Activated CD8-positive, alpha-beta T cell treated with anti-CD3 and anti-CD28 coated beads for 36 hours (primary cell): ENCODE results near the gene ANKUB1. TPM values are rescaled to one million over a fixed set of nuclear protein-coding genes. Genes with fewer than 3 reads are reported as not detected.
"Not testable (repeated sequence)": the region's sequence is repeated elsewhere in the genome, so short reads cannot be mapped to it uniquely, and the experiment has no call there.

ENCODE experiments used
- ATAC-seq: fragments of 200-7000 bp; cut with Tn5 transposase; one replicate; pipeline ENCODE4 v1.10.0; 2021; ENCODE audit warnings: mild to moderate bottlenecking, moderate library complexity
- CTCF ChIA-PET: fragments of 350-600 bp; sonication (Branson Sonifier 250); formaldehyde crosslinking; loops from one replicate; lab custom pipeline; 2021; ENCODE audit warnings: antibody characterized with exemption; lab: Charles Lee
- POLR2A ChIA-PET: fragments of 350-600 bp; sonication (Branson Sonifier 250); formaldehyde crosslinking; loops from one replicate; lab custom pipeline; 2021; ENCODE audit warnings: antibody characterized with exemption; lab: Charles Lee
- DNase-seq: peaks from one replicate; pipeline ENCODE4 v3.0.0-alpha.2; 2020
- H3K27ac Mint-ChIP-seq: one replicate; pipeline ENCODE4 v1.8.0; 2021; ENCODE audit warnings: mild to moderate bottlenecking, mixed read lengths
- H3K27me3 Mint-ChIP-seq: one replicate; pipeline ENCODE4 v1.8.0; 2021; ENCODE audit warnings: mixed read lengths
- H3K36me3 Mint-ChIP-seq: one replicate; pipeline ENCODE4 v1.8.0; 2021; ENCODE audit warnings: low read depth, mixed read lengths
- H3K4me1 Mint-ChIP-seq: one replicate; pipeline ENCODE4 v1.8.0; 2021; ENCODE audit warnings: low read depth, mixed read lengths
- H3K4me3 Mint-ChIP-seq: one replicate; pipeline ENCODE4 v1.8.0; 2021; ENCODE audit warnings: mild to moderate bottlenecking, moderate library complexity, mixed read lengths
- H3K9me3 Mint-ChIP-seq: one replicate; pipeline ENCODE4 v1.8.0; 2021; ENCODE audit warnings: mixed read lengths
- intact Hi-C: fragments of 100-400 bp; cut with micrococcal nuclease; formaldehyde crosslinking; loops from one replicate; pipeline ENCODE4 v1.10.0; 2022
- total RNA-seq, 2 experiments: library from RNA; stranded (reverse); gene quantifications; one replicate each; pipeline ENCODE4 v1.2.3, GENCODE V29; 2021
- TF ChIP-seq, protein P1 (sequence below): fragments of 200-600 bp; IDR thresholded peaks from one replicate; pipeline ENCODE4 v1.8.0; 2022; ENCODE audit warnings: antibody characterized with exemption, mild to moderate bottlenecking

ANKUB1 gene, protein sequence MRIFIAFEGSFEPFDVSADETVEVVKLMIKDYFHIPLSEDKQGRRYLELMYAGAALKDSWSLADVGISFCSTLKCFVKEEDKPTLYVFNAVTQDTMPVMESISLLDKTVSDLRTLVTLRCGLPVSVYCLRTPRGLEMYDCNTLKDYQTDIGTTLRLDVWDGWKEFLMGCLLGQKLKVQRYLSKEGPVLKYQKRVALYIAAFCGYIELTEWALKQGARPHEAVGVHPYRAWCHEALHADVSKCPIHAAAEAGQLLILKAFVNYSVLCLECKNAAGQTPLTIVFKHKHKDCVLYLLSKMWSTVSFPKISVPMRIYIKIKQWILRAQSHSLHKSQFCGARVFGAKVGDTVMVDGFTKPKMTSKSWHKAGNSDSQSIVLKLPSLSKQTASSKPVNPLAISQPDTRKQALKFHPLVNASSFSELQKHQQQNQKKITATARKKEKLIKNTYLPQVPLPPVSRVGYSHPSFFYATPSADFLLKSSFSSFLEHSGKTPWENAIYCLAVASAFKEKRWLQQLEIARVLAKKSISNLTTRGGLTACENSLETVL
- total RNA-seq: not detected

DNA sequence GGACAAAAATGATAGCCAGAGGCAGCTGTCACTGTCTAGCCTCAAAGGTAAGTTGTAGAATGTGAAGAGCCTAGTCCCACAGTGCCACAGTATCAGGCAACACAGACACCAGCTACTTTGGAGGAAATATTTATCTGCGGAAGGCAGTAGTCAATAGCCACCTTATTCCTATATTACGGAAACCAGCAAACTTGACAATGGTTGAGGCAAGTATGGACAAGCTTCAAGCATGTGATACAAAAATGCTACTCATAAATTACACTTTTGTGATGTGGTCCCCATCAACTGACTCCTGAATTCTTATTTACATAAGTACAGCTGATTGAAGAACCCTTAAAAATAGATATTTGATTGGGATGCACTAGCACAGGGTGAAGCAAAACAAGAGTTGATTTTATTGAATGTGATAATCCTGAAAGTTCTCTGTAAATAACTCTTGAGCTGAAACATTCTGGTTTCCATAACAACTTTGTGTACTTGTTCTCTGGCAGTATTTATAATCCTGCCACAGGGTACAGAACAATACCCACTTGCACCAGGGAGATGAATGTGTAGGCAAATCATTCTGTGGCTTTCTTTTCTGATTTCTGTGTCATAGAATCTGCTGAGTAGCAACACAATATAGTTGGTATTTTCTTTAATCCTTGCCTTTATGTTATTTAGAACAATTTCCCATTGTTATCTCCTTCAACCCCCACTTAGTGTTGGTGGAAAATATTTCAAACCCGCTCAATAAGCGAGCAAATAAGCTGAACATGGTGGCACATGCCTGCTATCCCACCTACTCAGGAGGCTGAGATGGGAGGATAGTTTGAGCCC is at the start of gene ANKUB1:
Gene ANKUB1, minus strand, starts transcription at position 103 of the 819 bp plus-strand sequence. CDS start 188 bp downstream, outside the sequence.
- ATAC-seq (no peak), DNase-seq (no peak)
- TF ChIP-seq, protein P1, sequence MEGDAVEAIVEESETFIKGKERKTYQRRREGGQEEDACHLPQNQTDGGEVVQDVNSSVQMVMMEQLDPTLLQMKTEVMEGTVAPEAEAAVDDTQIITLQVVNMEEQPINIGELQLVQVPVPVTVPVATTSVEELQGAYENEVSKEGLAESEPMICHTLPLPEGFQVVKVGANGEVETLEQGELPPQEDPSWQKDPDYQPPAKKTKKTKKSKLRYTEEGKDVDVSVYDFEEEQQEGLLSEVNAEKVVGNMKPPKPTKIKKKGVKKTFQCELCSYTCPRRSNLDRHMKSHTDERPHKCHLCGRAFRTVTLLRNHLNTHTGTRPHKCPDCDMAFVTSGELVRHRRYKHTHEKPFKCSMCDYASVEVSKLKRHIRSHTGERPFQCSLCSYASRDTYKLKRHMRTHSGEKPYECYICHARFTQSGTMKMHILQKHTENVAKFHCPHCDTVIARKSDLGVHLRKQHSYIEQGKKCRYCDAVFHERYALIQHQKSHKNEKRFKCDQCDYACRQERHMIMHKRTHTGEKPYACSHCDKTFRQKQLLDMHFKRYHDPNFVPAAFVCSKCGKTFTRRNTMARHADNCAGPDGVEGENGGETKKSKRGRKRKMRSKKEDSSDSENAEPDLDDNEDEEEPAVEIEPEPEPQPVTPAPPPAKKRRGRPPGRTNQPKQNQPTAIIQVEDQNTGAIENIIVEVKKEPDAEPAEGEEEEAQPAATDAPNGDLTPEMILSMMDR: no peak
- Mint-ChIP-seq H3K36me3 (no peaks in the 10 kb centered on the region), H3K4me3 (no peak within 1 kb of the TSS), H3K9me3 (no peaks in the 10 kb centered on the region), H3K27ac (no peak within 1 kb of the TSS), H3K27me3 (peaks cover 10% of the 10 kb centered on the region), H3K4me1 (no peaks in the 10 kb centered on the region)
- POLR2A ChIA-PET: no interaction called here
- CTCF ChIA-PET: interaction anchor here (1.0 to 2.7 kb wide), 4 partner anchors 16 to 27 kb away, joined by 3 to 13 read pairs (median 4); no protein-coding TSS in a partner anchor
- intact Hi-C loops: no loop called here

DNA sequence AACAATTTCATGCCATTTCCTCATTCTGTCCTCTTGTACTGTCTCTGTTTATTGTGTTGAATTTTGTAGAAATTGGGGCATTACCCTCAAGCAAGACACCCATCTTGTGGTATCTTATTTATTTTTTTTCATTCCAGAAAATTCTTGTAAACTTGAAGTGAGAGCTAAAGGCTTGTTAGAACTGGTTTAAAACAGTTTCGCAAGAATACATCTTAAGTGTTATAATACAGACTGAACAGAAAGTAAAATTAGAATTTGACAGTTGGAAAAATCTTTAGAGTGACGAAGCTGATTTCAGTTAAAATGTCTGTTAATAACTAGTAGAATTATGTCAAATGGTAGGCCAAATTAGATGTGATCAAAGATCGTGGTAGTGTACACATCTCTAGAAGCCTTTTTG is 47.5 kb upstream of the ANKUB1 start:
- DNase-seq (no peak), ATAC-seq (no peak)
- H3K27me3 Mint-ChIP-seq: no peaks in the 10 kb centered on the region
- POLR2A ChIA-PET: no interaction called here
- H3K36me3 Mint-ChIP-seq: peaks cover 31% of the 10 kb centered on the region
- no peak overlapping the region for H3K27ac Mint-ChIP-seq
- CTCF ChIA-PET: interaction anchor here (1.4 kb wide), 1 partner anchor 16 kb away, joined by 3 read pairs; no protein-coding TSS in a partner anchor
- peaks cover 34% of the 10 kb centered on the region for H3K4me1 Mint-ChIP-seq
- H3K4me3 Mint-ChIP-seq: no peak overlapping the region
- TF ChIP-seq, protein P1: no peak
- intact Hi-C loops: no loop called here
- H3K9me3 Mint-ChIP-seq: peaks cover 26% of the 10 kb centered on the region

DNA sequence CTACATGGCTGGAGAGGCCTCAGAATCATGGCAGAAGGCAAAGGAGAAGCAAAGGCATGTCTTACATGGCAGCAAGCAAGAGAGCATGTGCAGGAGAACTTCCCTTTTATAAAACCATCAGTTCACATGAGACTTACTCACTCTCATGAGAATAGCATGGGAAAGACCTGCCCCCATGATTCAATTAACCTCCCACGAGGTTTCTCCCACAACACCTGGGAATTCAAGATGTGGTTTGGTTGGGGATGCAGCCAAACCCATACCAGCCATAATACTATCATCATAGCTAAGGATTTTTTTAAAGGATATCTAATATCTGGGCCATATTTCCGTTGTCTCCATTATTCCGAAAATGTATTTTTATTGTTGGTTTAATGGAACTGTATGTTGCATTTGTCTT is 47.1 kb upstream of the ANKUB1 start:
- H3K27me3 Mint-ChIP-seq, POLR2A ChIA-PET, CTCF ChIA-PET, ATAC-seq, H3K4me3 Mint-ChIP-seq, H3K27ac Mint-ChIP-seq, intact Hi-C loops, DNase-seq: not testable (repeated sequence)
- peaks cover 35% of the 10 kb centered on the region for H3K36me3 Mint-ChIP-seq
- peaks cover 32% of the 10 kb centered on the region for H3K4me1 Mint-ChIP-seq
- peaks cover 30% of the 10 kb centered on the region for H3K9me3 Mint-ChIP-seq

DNA sequence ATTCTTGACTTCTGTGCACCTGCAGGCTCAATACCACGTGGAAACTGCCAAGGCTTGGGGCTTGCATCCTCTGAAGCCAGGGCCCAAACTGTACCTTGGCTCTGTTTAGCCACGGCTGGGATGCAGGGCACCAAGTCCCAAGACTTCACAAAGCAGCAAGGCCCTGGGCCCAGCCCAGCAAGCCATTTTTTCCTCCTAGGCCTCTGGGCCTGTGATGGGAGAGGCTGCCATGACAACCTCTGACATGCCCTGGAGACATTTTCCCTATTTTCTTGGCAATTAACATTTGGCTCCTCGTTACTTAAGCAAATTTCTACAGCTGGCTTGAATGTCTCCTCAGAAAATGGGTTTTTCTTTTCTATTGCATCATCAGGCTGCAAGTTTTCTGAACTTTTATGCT is 46.1 kb upstream of the ANKUB1 start:
- H3K27ac Mint-ChIP-seq, intact Hi-C loops, H3K4me3 Mint-ChIP-seq, DNase-seq, POLR2A ChIA-PET, H3K27me3 Mint-ChIP-seq, CTCF ChIA-PET, ATAC-seq: not testable (repeated sequence)
- Mint-ChIP-seq H3K36me3 (peaks cover 39% of the 10 kb centered on the region), H3K4me1 (peaks cover 28% of the 10 kb centered on the region), H3K9me3 (peaks cover 36% of the 10 kb centered on the region)

DNA sequence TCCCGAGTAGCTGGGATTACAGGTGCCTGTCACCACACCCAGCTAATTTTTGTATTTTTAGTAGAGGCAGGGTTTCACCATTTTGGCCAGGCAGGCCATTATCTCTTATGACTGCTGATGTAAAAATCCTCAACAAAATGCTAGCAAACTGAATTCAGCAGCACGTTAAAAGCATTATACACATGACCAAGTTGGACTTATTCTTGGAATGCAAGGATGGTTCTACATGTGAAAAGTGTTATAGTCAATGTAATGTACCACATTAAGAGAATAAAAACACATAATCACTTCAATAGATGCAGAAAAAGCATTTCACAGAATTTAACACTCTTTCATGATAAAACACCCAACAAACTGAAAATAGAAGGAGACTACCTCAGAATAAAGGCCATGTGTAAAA is 40.9 kb upstream of the ANKUB1 start:
- DNase-seq (no peak), ATAC-seq (no peak)
- TF ChIP-seq, protein P1: no peak
- intact Hi-C loops: no loop called here
- Mint-ChIP-seq H3K27me3 (no peaks in the 10 kb centered on the region), H3K27ac (no peak overlapping the region), H3K4me3 (no peak overlapping the region), H3K9me3 (peaks cover 57% of the 10 kb centered on the region), H3K4me1 (no peaks in the 10 kb centered on the region), H3K36me3 (peaks cover 59% of the 10 kb centered on the region)
- ChIA-PET POLR2A (no interaction called here), CTCF (no interaction called here)
